Activated CD4-positive, alpha-beta T cell treated with anti-CD3 and anti-CD28 coated beads for 48 hours (primary cell): Measurements from ENCODE around the gene ACAD11.
"Not testable (repeated sequence)": the region's sequence is repeated elsewhere in the genome, so short reads cannot be mapped to it uniquely, and the experiment has no call there.

ENCODE experiments used
- DNase-seq: peaks from one replicate; pipeline ENCODE4 v3.0.0-alpha.2; 2020

The ACAD11 gene

DNA sequence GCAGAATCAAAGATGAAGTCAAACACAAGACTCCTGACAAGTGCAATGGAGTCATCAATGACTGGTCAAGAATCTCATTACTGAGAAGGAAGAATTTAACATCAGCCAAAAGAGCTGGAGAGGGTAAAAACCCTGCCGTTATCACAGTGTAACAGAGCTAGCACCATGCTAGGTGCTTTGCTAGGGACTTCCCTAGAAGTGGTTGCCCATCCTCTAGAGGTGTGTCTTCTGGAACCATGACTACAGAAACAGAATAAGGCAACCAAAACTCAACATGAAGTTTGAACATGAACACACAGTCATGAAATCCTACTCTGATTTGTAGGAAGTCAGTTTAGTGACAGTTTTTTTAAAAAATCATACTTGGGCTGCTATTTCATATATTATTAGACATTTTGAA, 9.5 kb downstream of the ACAD11 start:
- no peak for DNase-seq

DNA sequence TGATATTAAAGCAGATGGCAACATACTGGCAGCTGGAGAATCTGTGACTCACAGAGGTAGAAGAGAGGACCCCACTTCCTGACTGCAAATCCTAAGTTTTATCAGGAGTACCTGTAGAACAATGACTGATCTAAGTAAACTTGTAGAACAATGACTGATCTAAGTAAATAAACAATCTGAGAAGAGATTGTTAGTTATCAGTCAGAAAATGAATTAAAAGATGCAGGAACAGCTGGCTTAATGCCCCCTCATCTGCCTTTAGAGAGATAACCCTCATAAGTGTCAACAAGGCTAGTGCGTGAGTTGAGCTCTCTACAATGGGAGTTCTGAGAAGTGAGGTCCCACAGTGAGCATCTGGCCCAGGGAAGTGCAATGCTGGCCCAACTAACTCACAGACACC, 14.6 kb downstream of the ACAD11 start:
- DNase-seq: no peak

- DNase-seq: no peak
Measured at GRCh38 chr3:132643366-132643765, 16.2 kb downstream of the ACAD11 start.

DNA sequence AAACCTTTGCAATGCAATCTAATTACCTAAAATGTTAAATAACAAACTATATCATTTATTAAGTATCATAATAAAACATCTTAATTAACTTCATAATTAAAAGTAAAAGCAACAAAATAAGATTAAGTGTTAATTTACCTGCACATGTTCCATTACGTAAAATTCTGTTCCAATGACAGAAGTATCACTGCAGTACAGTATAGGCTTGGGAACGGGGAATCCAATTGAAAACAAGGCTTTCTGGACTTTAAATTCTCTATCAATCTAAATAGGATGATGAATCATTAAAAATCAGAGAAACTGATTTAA, 17.1 kb downstream of the ACAD11 start:
- DNase-seq: no peak

GRCh38 chr3:132641837-132642538, 17.6 kb downstream of the ACAD11 start:
- no peak for DNase-seq

DNA sequence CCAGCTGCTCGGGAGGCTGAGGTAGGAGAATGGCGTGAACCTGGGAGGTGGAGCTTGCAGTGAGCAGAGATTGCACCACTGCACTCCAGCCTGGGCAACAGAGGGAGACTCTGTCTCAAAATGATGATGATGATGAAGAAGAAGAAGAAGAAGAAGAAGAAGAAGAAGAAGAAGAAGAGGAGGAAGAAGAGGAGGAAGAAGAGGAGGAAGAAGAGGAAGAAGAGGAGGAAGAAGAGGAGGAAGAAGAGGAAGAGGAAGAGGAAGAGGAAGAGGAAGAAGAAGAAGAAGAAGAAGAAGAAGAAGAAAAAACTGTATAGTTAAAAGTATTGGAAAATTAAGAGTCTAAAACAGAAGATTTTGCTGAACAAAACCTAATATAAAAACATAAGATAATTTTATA, 18.2 kb downstream of the ACAD11 start:
- DNase-seq: not testable (repeated sequence)

DNA sequence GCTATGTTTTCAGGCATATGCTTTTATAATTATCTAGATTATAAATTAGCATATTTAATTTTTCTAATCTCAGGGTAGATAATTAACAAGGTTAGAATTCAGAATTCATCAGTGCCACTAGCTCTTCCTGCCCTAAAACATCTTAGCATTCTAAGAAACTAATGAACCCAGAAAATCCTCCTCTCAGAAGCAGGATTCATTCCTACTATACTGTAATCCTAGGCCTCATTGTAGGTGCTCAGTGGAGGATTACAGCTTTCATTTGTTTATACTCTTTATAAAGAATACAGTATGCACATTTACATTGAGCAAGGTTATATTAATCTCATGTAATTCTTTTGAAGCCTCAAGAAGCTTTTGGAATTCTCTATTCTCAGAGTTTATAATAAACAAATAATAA, 20.9 kb downstream of the ACAD11 start:
- DNase-seq: no peak

GRCh38 chr3:132637590-132637989, 22.0 kb downstream of the ACAD11 start:
- no peak for DNase-seq

DNA sequence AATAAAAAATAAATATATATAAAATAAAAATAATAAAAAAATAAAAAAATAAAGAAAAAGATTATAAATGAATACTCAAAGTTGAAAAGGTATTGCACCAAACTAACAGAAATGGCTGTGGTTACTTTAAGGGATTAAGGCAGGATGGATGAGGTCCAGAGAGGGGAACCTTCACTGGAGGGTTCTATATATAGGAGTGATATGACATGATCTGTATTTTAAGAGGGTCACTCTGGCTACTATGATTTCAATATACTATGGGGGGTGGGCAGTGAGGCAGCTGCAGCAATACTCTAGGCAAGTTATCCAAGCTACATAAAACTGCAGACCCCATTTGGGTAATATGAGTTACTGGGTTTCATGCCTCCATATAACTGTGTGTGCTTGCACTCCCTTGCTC, 24.6 kb downstream of the ACAD11 start:
- DNase-seq: no peak

- DNase-seq: no peak
Measured at GRCh38 chr3:132630612-132631011, 29.0 kb downstream of the ACAD11 start.

DNA sequence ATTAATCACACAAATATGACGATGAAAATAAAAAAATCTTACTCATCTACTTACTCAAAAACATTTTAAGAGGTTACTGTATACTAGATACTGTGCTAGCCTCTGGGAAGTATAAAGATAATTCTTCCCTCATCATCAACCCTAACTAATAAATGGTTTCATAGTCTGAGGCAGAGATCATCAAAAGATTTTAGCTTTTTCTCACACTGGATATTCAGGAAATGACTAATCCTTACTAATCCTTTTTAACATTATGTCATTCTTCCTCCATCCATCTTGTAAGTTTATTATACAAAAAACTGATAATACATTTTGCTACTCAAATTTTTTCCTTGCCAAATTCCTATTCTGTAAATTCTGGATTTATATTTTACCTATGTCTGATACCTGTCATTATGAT, 29.7 kb downstream of the ACAD11 start:
- no peak for DNase-seq

GRCh38 chr3:132628157-132628556, 31.5 kb downstream of the ACAD11 start:
- DNase-seq: no peak

DNA sequence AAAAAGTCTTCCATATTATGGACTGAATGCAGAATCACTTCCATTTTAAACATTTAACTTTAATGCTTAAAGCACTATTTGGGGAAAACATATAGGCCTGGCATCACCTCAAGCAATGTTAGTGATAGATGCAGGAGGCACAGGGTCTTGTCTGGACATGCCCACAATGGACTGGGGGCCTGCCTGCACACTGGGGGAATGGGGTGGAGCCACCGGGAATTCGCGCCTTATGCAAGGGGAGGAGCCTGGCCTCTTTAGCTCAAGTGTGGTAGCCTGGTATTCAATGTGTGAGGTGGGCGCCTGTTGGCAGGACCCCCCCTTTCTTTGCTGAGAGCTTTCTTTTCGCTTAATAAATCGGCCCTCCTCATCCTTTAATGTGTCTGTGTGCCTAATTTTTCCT, 32.7 kb downstream of the ACAD11 start:
- DNase-seq: no peak

GRCh38 chr3:132625613-132626012, 34.0 kb downstream of the ACAD11 start:
- no peak for DNase-seq

- DNase-seq: no peak
Measured at GRCh38 chr3:132624790-132625189, 34.8 kb downstream of the ACAD11 start.

- DNase-seq: no peak
Measured at GRCh38 chr3:132623646-132624045, 36.0 kb downstream of the ACAD11 start.

DNA sequence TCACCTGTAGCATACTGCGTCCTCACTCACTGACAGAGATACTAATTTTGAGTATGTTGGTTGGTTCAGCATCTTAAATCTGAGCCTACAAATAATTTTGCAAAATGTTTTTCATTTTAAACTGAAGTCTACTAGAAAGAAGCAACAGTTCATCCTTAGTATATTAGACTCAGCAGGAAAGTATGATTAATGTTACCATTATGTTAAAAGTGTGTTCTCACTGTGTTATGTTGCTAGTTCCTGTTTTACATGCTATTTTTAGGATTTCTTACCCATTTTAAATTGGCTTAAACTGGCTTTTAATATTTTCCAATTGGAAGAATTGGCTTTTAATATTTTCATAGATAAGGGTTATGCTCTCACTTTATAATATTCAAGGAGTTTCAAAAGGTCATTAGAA, 36.8 kb downstream of the ACAD11 start:
- no peak for DNase-seq

GRCh38 chr3:132622148-132622547, 37.5 kb downstream of the ACAD11 start:
- no peak for DNase-seq

DNA sequence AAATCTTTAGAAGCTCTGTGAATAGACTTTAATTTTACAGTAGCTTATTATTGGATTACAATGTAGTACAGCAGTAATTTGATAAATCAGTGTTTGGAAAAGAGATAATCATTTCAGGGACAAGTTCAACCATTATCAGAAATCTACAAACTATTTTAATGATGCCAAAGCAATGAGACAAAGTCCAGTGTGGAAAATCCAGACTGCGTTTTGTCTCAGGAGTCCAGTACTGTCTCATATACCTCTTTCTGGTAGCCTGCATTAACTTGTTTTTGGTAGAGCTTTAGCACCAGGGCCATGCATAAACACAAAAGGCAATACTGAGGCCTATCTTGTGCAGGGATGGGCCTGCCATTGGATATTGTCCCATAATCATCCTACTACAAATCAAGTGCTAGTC, 42.8 kb downstream of the ACAD11 start:
- DNase-seq: no peak

DNA sequence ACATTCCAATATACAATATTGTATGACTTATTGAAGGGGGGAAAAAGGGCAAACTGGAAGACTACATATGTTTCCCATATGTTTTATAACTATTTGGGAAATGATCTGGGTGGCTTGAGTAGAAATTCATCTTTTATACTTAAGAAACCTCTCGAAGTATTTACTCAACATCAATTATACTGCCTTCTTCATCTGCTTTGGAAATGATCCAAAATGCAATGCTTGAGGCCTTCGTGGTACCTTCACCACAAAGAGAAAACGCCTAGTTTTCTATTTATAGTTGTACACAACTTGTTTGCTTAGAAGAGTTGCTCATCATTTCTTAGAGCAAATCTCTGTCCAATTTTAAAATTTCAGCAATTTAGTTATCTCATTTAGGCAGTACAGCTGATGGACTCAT, 43.7 kb downstream of the ACAD11 start:
- no peak for DNase-seq

DNA sequence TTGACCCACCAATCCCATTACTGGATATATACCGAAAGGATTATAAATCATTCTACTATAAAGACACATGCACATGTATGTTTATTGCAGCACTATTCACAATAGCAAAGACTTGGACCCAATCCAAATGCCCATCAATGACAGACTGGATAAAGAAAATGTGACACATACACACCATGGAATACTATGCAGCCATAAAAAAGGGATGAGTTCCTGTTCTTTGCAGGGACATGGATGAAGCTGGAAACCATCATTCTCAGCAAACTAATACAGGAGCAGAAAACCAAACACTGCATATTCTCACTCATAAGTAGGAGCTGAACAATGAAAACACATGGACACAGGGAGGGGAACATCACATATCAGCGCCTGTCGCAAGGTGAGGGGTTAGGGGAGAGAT, 44.3 kb downstream of the ACAD11 start:
- not testable (repeated sequence) for DNase-seq

DNA sequence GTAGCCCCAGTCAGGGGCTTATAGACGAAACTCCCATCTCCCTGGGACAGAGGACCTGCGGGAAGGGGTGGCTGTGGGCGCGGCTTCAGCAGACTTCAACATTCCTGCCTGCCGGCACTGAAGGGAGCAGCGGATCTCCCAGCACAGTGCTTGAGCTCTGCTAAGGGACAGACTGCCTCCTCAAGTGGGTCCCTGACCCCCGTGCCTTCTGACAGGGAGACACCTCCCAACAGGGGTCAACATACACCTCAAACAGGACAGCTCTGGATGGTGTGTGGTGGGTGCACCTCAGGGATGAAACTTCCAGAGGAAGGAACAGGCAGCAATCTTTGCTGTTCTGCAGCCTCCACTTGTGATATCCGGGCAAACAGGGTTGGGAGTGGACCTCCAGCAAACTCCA, 53.0 kb downstream of the ACAD11 start:
- not testable (repeated sequence) for DNase-seq

DNA sequence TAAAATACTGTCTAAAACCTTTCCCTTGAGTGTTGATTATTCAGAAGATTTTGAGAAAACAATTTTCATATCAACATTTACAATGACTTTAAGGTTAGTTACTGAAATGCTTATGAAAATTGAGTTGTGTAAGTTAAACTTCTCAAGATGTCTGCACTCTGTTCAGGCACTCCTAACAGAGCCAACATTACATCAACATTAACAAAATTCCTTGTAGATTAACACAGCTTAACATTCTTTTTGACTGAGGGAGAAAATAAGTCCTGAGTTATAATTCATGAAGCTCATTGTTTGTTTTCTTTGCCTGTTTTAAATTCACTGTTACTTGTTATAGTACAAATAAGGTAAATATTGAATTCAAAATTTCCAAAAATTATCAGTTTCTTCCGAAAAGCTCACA, 53.5 kb downstream of the ACAD11 start:
- DNase-seq: no peak

DNA sequence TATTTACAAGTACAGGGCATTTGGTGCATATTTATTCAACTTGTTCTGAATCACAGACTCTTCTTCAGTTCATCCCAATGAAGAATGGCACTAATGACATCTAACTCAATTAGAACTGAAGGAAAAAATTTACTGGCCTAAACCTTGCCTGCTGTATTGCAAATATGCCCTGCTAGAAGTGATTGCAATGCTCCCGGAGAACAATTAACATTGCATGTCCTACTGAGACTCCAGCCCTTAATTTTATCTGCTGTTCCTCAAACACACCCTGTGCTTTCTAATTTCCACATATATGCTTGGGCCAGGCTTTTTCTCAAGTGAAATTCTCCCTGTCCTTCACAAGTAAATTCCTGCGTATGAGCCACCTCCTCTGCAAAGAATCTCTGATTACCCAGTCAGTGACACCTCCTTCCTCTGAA, 54.2 kb downstream of the ACAD11 start:
- no peak for DNase-seq

DNA sequence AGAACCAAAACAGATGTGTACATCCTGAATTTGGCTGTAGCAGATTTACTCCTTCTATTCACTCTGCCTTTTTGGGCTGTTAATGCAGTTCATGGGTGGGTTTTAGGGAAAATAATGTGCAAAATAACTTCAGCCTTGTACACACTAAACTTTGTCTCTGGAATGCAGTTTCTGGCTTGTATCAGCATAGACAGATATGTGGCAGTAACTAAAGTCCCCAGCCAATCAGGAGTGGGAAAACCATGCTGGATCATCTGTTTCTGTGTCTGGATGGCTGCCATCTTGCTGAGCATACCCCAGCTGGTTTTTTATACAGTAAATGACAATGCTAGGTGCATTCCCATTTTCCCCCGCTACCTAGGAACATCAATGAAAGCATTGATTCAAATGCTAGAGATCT, 59.0 kb downstream of the ACAD11 start:
- DNase-seq: not testable (repeated sequence)

- DNase-seq: no peak
Measured at GRCh38 chr3:132598181-132598580, 61.4 kb downstream of the ACAD11 start.
